GM12864 (cell line): Measurements from ENCODE around the gene RAD51AP2.

Source experiments
- DNase-seq: peaks from one replicate; pipeline ENCODE4 v3.0.0-alpha.2; 2011; ENCODE audit warnings: low read depth
- H3K4me3 ChIP-seq: 2 replicates; pipeline ENCODE4 v1.5.1; 2011; ENCODE audit warnings: mild to moderate bottlenecking, low read depth, low read length, control low read depth
- TF ChIP-seq, protein P1 (sequence below): IDR thresholded peaks from 2 replicates; pipeline ENCODE4 v1.5.1; 2011; ENCODE audit warnings: low read depth, mild to moderate bottlenecking, moderate library complexity, low read length, control low read depth, inconsistent platforms; ENCODE audit errors: missing control alignments

The RAD51AP2 gene

DNA sequence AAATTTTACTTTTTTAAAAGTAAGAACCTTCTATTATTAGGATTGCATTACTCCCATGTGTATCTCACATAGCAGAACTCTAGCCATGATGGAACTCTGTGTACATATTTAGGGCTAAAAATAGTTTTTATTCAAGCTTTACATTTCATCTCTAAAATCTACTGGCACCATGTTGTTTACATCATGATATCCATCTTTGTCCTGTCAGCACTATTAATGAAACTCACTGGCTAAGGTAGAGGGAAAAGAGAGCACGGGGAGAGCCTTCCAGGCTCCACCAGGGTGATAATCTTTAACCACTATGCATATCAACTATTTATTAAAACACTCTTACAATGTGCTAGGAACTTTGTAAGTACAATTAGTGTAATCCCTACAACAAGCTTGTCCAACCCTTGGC, 34.7 kb downstream of the RAD51AP2 start:
- H3K4me3 ChIP-seq: no peak overlapping the region
- TF ChIP-seq, protein P1, sequence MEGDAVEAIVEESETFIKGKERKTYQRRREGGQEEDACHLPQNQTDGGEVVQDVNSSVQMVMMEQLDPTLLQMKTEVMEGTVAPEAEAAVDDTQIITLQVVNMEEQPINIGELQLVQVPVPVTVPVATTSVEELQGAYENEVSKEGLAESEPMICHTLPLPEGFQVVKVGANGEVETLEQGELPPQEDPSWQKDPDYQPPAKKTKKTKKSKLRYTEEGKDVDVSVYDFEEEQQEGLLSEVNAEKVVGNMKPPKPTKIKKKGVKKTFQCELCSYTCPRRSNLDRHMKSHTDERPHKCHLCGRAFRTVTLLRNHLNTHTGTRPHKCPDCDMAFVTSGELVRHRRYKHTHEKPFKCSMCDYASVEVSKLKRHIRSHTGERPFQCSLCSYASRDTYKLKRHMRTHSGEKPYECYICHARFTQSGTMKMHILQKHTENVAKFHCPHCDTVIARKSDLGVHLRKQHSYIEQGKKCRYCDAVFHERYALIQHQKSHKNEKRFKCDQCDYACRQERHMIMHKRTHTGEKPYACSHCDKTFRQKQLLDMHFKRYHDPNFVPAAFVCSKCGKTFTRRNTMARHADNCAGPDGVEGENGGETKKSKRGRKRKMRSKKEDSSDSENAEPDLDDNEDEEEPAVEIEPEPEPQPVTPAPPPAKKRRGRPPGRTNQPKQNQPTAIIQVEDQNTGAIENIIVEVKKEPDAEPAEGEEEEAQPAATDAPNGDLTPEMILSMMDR: no peak
- no peak for DNase-seq

DNA sequence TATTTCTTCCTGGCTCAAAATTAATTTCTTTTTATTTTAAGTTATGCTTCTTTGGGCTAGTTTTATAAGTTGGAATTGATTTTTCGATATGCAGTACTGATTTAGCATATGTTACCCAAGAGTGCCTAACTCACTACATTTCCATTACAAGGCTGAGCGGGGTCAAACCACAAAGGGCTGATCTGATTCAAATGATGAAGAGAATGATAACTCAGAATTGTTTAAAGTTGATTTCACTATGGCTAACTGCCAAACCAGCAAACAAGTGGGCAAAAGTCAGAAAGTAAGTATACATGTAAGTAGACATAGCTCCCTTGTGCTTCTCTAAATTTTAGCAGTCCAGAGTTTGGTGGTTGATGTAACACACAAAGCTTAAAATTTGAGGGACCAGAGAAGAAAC, 35.6 kb downstream of the RAD51AP2 start:
- DNase-seq: no peak
- H3K4me3 ChIP-seq: no peak overlapping the region
- TF ChIP-seq, protein P1: no peak

DNA sequence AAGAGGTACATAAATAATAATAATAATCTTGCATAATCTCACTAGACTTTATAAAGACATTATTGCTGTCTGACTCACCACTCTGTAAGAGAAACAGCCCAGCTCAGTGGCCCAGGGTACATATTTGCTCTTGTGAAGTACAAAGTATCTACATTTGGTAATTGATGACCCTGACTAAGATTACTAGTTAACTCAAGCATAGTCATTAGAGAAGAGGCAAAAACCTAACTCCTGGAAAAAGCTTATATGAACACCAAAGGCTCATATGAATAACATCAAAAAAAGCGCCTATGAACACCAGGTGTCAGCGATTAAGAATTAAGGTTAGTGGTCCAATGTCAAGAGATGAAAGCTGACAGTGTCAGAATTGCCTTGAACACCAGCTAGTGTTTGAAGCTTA, 38.4 kb downstream of the RAD51AP2 start:
- TF ChIP-seq, protein P1: no peak
- H3K4me3 ChIP-seq: no peak overlapping the region
- DNase-seq: no peak

DNA sequence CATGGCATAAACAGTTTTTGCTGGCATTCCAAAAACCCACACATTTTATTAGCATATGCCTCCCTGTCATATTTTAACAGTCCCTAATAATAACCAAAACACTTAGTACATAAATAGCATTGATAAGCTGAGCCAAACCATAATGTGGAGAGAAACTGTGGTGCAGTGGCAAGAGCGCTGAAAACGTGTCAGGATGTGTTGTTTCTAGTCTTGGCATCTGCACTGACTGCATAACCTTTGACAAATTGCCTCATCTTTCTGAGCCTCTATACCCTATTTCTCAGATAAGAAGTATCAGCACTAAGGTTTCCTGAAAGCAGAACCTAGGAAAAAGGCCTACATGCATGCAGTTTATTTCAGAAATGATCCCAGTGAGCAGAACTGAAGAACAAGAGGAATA, 41.4 kb downstream of the RAD51AP2 start:
- TF ChIP-seq, protein P1: no peak

DNA sequence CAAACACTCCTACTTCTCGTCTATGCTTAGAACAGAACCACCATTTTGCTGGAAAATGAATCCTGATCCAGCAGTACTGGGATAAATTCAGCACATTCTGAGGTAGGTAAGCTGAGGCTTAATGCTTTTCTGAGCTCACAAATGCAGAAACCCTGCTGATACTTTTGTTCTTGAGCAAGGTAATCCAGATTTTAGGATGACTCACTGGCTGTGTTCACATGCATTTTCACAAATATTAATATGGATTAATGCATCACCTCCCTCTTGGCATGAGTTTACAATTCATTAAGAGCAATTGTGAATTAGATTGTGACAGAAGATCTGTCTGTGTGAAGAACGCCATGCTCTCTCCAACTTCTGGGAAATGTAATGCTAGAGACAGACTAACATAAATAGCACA, 42.2 kb downstream of the RAD51AP2 start:
- TF ChIP-seq, protein P1: no peak
- DNase-seq: no peak
- H3K4me3 ChIP-seq: no peak overlapping the region

More for the DNA sequence above, 41.4 kb downstream of the RAD51AP2 start:
- no peak for DNase-seq
- no peak overlapping the region for H3K4me3 ChIP-seq

DNA sequence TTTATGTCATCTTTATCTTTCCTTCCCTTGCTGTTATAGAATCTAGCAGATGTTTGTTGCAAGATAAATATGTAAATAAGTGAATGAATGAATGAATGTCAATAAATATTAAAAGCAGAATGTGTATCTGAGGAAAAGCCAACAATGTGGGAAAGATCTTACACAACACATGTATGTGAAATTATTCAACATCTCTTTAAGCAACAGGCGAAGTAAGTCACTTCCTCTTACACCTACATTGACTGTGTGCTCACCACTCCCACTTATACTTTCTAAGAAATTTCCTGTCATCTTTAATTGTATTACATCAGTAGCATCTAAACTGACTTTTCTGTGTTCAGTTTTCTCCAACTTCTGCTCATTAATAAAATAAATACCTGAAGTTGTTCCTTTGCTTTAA, 43.0 kb downstream of the RAD51AP2 start:
- DNase-seq: no peak
- no peak overlapping the region for H3K4me3 ChIP-seq
- TF ChIP-seq, protein P1: no peak

DNA sequence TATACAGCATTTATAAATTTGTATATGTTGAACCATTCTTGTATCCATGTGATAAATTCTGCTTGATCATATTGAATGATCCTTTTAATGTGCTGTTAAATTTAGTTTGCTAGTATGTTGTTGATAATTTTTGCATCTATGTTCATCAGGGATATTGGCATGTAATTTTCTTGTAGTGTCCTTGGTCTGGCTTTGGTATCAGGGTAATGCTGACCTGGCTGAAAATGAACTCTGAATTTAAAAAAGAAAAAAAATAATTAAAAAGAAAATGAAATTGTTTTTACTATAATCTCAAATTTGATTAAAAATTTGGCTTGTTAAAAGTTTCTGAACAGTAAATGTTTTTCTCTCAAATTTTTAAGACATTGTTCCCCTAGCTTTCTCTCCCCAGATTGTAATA, 46.3 kb downstream of the RAD51AP2 start:
- TF ChIP-seq, protein P1: no peak
- no peak for DNase-seq
- no peak overlapping the region for H3K4me3 ChIP-seq
